ENCODE measurements around the gene PI4K2B.

PI4K2B gene

DNA sequence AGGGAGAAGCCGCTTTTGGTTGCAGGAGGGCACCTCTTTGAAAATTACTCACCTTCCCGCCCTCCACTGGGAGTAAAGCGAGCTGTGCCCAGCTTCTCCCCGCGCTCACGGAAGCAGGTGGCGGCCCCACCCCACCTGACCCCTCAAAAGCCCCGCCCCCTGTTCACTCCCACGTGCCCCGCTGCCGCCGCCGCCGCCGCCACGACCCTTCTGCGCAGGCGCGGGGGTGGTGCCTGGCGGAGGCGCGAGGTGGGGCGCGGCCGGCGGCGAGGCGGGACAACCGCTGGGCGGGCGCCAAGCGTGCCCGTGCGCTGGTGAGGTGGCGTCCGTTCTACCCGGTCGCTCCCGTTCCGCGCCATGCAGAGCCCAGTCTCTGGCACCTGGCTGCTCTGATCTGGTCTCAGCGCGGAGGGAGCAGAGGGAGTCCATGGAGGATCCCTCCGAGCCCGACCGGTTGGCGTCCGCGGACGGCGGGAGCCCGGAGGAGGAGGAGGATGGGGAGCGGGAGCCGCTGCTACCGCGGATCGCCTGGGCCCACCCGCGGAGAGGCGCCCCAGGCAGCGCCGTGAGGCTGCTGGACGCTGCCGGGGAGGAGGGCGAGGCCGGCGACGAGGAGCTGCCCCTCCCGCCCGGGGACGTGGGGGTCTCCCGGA is at the start of gene PI4K2B (continued):
- TF ChIP-seq ZNF660 (tag by site-specific recombination; IDR thresholded peaks at IDR 0.05), result no peak
- TF ChIP-seq ZSCAN23 (tag by site-specific recombination; IDR thresholded peaks at IDR 0.05), result no peak
- peak; percentile 51; the same call in 1 of the 2 replicates for TF ChIP-seq ZNF501 (tag by site-specific recombination; IDR thresholded peaks at IDR 0.05)
- TF ChIP-seq RBAK (tag by site-specific recombination; IDR thresholded peaks at IDR 0.05), result no peak
- no peak for TF ChIP-seq ZNF580 (tag by site-specific recombination; IDR thresholded peaks at IDR 0.05)
- no peak for TF ChIP-seq ZBTB49 (tag by site-specific recombination; IDR thresholded peaks at IDR 0.05; ENCODE audit: low read depth)
- peak; percentile 62 for TF ChIP-seq ZEB2 (tag by site-specific recombination; IDR thresholded peaks at IDR 0.05)
- TF ChIP-seq ZNF670 (tag by site-specific recombination; IDR thresholded peaks at IDR 0.05; ENCODE audit: low read depth), result no peak
- no peak for TF ChIP-seq ZNF654 (tag by site-specific recombination; IDR thresholded peaks at IDR 0.05; ENCODE audit: low read depth)
- no peak for TF ChIP-seq ZNF404 (tag by site-specific recombination; IDR thresholded peaks at IDR 0.05)
- TF ChIP-seq TRIM28 (IDR thresholded peaks at IDR 0.05; ENCODE audit: borderline replicate concordance, low read length), result no peak
- no peak for TF ChIP-seq PRDM1 (tag by site-specific recombination; IDR thresholded peaks at IDR 0.05)
- no peak for TF ChIP-seq ZNF140 (tag by site-specific recombination; IDR thresholded peaks at IDR 0.05)
- 0 out of 2 replicates have a peak, but pooled peaks have one; percentile 44 for TF ChIP-seq ZSCAN30 (tag by site-specific recombination; IDR thresholded peaks at IDR 0.05)
- TF ChIP-seq KLF9 (tag by site-specific recombination; IDR thresholded peaks at IDR 0.05; ENCODE audit: low read depth), result peak; percentile 45; the same call in 1 of the 2 replicates
- TF ChIP-seq ZNF571 (tag by site-specific recombination; IDR thresholded peaks at IDR 0.05), result no peak
- TF ChIP-seq MEIS1 (CRISPR knock-in tag; IDR thresholded peaks at IDR 0.05; ENCODE audit: borderline replicate concordance), result no peak
- TF ChIP-seq ZNF23 (tag by site-specific recombination; IDR thresholded peaks at IDR 0.05; ENCODE audit: borderline replicate concordance), result no peak
- TF ChIP-seq TSHZ1 (tag by site-specific recombination; IDR thresholded peaks at IDR 0.05; ENCODE audit: borderline replicate concordance), result no peak
- TF ChIP-seq ZNF791 (tag by site-specific recombination; IDR thresholded peaks at IDR 0.05), result no peak
- no peak for TF ChIP-seq ZNF133 (tag by site-specific recombination; IDR thresholded peaks at IDR 0.05)
- no peak for TF ChIP-seq ZNF76 (tag by site-specific recombination; IDR thresholded peaks at IDR 0.05; ENCODE audit: borderline replicate concordance, low read depth)
- TF ChIP-seq ZNF214 (tag by site-specific recombination; IDR thresholded peaks at IDR 0.05; ENCODE audit: borderline replicate concordance), result no peak
- no peak for TF ChIP-seq ZNF837 (tag by site-specific recombination; IDR thresholded peaks at IDR 0.05)
- TF ChIP-seq ZNF776 (tag by site-specific recombination; IDR thresholded peaks at IDR 0.05; ENCODE audit: borderline replicate concordance), result no peak
- TF ChIP-seq GLI2 (tag by site-specific recombination; IDR thresholded peaks at IDR 0.05; ENCODE audit: borderline replicate concordance, low read depth), result no peak
- no peak; the same call in 1 of the 2 replicates for TF ChIP-seq ZBTB7A (tag by site-specific recombination; IDR thresholded peaks at IDR 0.05; ENCODE audit: low read depth)
- TF ChIP-seq ZBTB21 (tag by site-specific recombination; IDR thresholded peaks at IDR 0.05), result no peak
- TF ChIP-seq, protein P1, sequence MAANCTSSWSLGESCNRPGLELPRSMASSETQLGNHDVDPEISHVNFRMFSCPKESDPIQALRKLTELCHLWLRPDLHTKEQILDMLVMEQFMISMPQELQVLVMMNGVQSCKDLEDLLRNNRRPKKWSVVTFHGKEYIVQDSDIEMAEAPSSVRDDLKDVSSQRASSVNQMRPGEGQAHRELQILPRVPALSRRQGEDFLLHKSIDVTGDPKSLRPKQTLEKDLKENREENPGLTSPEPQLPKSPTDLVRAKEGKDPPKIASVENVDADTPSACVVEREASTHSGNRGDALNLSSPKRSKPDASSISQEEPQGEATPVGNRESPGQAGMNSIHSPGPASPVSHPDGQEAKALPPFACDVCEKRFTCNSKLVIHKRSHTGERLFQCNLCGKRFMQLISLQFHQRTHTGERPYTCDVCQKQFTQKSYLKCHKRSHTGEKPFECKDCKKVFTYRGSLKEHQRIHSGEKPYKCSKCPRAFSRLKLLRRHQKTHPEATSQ (tag by site-specific recombination; IDR thresholded peaks at IDR 0.05), result peak; percentile 57; the same call in 1 of the 2 replicates
- no peak for TF ChIP-seq ZNF677 (tag by site-specific recombination; IDR thresholded peaks at IDR 0.05)

All from HEK293 (cell line).